OCI-LY1 (cell line): ENCODE measurements around the gene AGBL1.

ENCODE experiments used
- H2AFZ ChIP-seq: fragments of 200-600 bp; sonication (generic), shearing (Covaris generic); 2 replicates; pipeline ENCODE4 v1.6.0; 2014; ENCODE audit warnings: antibody characterized with exemption, mild to moderate bottlenecking, low read length
- H3F3A ChIP-seq: fragments of 200-600 bp; sonication (generic), shearing (Covaris generic); 2 replicates; pipeline ENCODE4 v1.6.0; 2014; ENCODE audit warnings: mild to moderate bottlenecking, antibody characterized with exemption, low read length, moderate library complexity; ENCODE audit not compliant: insufficient read depth
- H3K27ac ChIP-seq: fragments of 200-600 bp; sonication (generic); 2 replicates; pipeline ENCODE4 v1.5.1; 2014; ENCODE audit warnings: low read length, mixed run types, mild to moderate bottlenecking, low read depth; ENCODE audit not compliant: poor library complexity, severe bottlenecking
- H3K27me3 ChIP-seq: fragments of 200-600 bp; sonication (generic); 2 replicates; pipeline ENCODE4 v1.6.0; 2014; ENCODE audit warnings: antibody characterized with exemption, mild to moderate bottlenecking, low read length, moderate library complexity; ENCODE audit not compliant: insufficient read depth
- H3K36me3 ChIP-seq: fragments of 200-600 bp; sonication (generic); 2 replicates; pipeline ENCODE4 v1.6.1; 2014; ENCODE audit warnings: mild to moderate bottlenecking, antibody characterized with exemption, low read length, moderate library complexity, mixed read lengths; ENCODE audit not compliant: insufficient read depth
- H3K4me1 ChIP-seq: fragments of 200-600 bp; sonication (generic); 2 replicates; pipeline ENCODE4 v1.5.1; 2014; ENCODE audit warnings: mild to moderate bottlenecking, low read length, moderate library complexity; ENCODE audit not compliant: insufficient read depth, severe bottlenecking
- H3K4me2 ChIP-seq: fragments of 200-600 bp; sonication (generic), shearing (Covaris generic); 2 replicates; pipeline ENCODE4 v1.6.1; 2014; ENCODE audit warnings: low read length
- H3K4me3 ChIP-seq: fragments of 200-600 bp; sonication (generic); 2 replicates; pipeline ENCODE4 v1.5.1; 2014; ENCODE audit warnings: low read length, low read depth, mild to moderate bottlenecking, mixed read lengths; ENCODE audit not compliant: poor library complexity, severe bottlenecking
- H3K79me2 ChIP-seq: fragments of 200-600 bp; shearing (Covaris generic); 2 replicates; pipeline ENCODE4 v1.6.1; 2016; ENCODE audit warnings: mixed run types, low read length, mixed read lengths; ENCODE audit not compliant: insufficient read depth
- H3K9ac ChIP-seq: fragments of 200-600 bp; sonication (generic), shearing (Covaris generic); 2 replicates; pipeline ENCODE4 v1.6.1; 2014; ENCODE audit warnings: mild to moderate bottlenecking, low read length, mixed read lengths
- H3K9me2 ChIP-seq: fragments of 200-600 bp; sonication (generic), shearing (Covaris generic); 2 replicates; pipeline ENCODE4 v1.6.1; 2014; ENCODE audit warnings: low read depth, mild to moderate bottlenecking, low read length, mixed read lengths
- H3K9me3 ChIP-seq: fragments of 200-600 bp; shearing (Covaris generic); 2 replicates; pipeline ENCODE4 v1.6.1; 2014; ENCODE audit warnings: low read length, mixed read lengths
- H4K20me1 ChIP-seq: fragments of 200-600 bp; sonication (generic), shearing (Covaris generic); 2 replicates; pipeline ENCODE4 v1.6.0; 2016; ENCODE audit warnings: mild to moderate bottlenecking, low read length; ENCODE audit not compliant: insufficient read depth
- CTCF ChIP-seq: fragments of 200-600 bp; sonication (generic), shearing (Covaris generic); IDR thresholded peaks from 2 replicates; pipeline ENCODE4 v1.5.1; 2017; ENCODE audit warnings: mild to moderate bottlenecking, antibody characterized with exemption, low read length, moderate library complexity, mixed read lengths
- EZH2 ChIP-seq: fragments of 200-600 bp; sonication (generic), shearing (Covaris generic); IDR thresholded peaks from 2 replicates; pipeline ENCODE4 v1.8.0; 2017; ENCODE audit warnings: borderline replicate concordance, mixed run types, mild to moderate bottlenecking, antibody characterized with exemption, low read length, moderate library complexity, mixed read lengths

AGBL1 gene

DNA sequence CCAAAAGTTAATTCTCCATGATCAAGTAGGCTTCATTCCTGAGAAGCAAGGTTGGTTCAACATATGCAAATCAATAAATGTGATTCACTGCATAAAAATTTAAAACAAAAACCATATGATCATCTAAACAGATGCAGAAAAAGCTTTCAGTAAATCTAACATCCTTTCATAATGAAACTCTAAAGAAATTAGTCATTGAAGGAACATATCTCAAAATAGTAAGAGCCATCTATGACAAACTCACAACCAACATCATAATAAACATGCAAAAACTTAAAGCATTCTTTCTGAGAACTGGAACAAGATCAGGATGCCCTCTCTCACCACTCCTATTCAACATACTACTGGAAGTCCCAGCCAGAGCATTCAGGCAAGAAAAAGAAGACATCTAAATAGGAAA lies 254.1 kb downstream of the AGBL1 start:
- H3K4me3 ChIP-seq, result no peak overlapping the region
- H3K4me1 ChIP-seq, result no peaks in the 10 kb centered on the region
- H4K20me1 ChIP-seq, result no peaks in the 10 kb centered on the region
- no peak overlapping the region for H3K4me2 ChIP-seq
- no peaks in the 10 kb centered on the region for H3K79me2 ChIP-seq
- H3K9me3 ChIP-seq, result no peaks in the 10 kb centered on the region
- H3K36me3 ChIP-seq, result no peaks in the 10 kb centered on the region
- no peak overlapping the region for H3K9ac ChIP-seq
- H2AFZ ChIP-seq, result no peak overlapping the region
- no peak overlapping the region for H3K27ac ChIP-seq
- H3K27me3 ChIP-seq, result no peaks in the 10 kb centered on the region
- no peak for TF ChIP-seq CTCF
- TF ChIP-seq EZH2, result no peak
- no peaks in the 10 kb centered on the region for H3F3A ChIP-seq
- H3K9me2 ChIP-seq, result no peaks in the 10 kb centered on the region

GRCh38 chr15:86336051-86336788 lies 256.5 kb downstream of the AGBL1 start:
- H3K79me2 ChIP-seq, result no peaks in the 10 kb centered on the region
- no peaks in the 10 kb centered on the region for H3K27me3 ChIP-seq
- H3K27ac ChIP-seq, result no peak overlapping the region
- H3F3A ChIP-seq, result no peaks in the 10 kb centered on the region
- H3K9me3 ChIP-seq, result no peaks in the 10 kb centered on the region
- no peak overlapping the region for H3K9ac ChIP-seq
- no peaks in the 10 kb centered on the region for H3K9me2 ChIP-seq
- no peak for TF ChIP-seq CTCF
- no peak for TF ChIP-seq EZH2
- no peaks in the 10 kb centered on the region for H4K20me1 ChIP-seq
- no peak overlapping the region for H3K4me2 ChIP-seq
- no peaks in the 10 kb centered on the region for H3K36me3 ChIP-seq
- H2AFZ ChIP-seq, result no peak overlapping the region
- no peaks in the 10 kb centered on the region for H3K4me1 ChIP-seq
- H3K4me3 ChIP-seq, result no peak overlapping the region

- no peaks in the 10 kb centered on the region for H3K79me2 ChIP-seq
- TF ChIP-seq CTCF, result no peak
- TF ChIP-seq EZH2, result no peak
Observed at GRCh38 chr15:86337071-86337470, 257.4 kb downstream of the AGBL1 start.

More at GRCh38 chr15:86337071-86337470, 257.4 kb downstream of the AGBL1 start:
- Histone ChIP-seq H4K20me1 (no peaks in the 10 kb centered on the region), H3K36me3 (no peaks in the 10 kb centered on the region), H3K4me3 (no peak overlapping the region), H3K9ac (no peak overlapping the region), H3K4me1 (no peaks in the 10 kb centered on the region), H2AFZ (no peak overlapping the region), H3F3A (no peaks in the 10 kb centered on the region), H3K4me2 (no peak overlapping the region), H3K27me3 (no peaks in the 10 kb centered on the region), H3K9me2 (no peaks in the 10 kb centered on the region), H3K27ac (no peak overlapping the region), H3K9me3 (no peaks in the 10 kb centered on the region)
